ENCODE data around the gene ARHGEF5. TPM values are rescaled to one million over a fixed set of nuclear protein-coding genes. Genes with fewer than 3 reads are reported as not detected.
"Not testable (repeated sequence)": the region's sequence is repeated elsewhere in the genome, so short reads cannot be mapped to it uniquely, and the experiment has no call there.

ARHGEF5 gene
- total RNA-seq, 3 donors from 2014 or later (not counting 1 experiment from before 2014, with no cell fraction given), result 1.2 to 2.1 (median 1.8) TPM

DNA sequence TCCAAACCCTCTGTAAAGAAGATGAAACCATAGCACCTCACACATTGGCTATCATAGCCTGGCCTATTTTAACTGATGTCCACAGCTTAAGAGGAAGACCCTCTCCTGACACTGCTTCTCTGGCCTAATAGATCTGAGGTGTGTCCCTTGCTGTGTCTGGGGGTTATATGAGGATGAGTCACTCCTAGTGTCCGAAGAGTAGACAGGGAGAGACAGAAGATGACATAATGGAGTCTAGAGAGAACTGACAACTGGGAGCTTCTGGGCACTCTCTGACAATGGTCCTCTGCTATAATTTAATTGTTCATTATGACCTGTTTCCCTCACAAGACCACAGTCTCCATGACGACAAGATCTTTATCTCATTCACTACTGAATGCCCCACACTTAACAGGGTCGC is 6.9 kb downstream of the ARHGEF5 start:
- H3K9me3 ChIP-seq (ENCODE audit: control insufficient read depth, insufficient read depth, low read length); intact Hi-C loops (cut with micrococcal nuclease): not testable (repeated sequence)

DNA sequence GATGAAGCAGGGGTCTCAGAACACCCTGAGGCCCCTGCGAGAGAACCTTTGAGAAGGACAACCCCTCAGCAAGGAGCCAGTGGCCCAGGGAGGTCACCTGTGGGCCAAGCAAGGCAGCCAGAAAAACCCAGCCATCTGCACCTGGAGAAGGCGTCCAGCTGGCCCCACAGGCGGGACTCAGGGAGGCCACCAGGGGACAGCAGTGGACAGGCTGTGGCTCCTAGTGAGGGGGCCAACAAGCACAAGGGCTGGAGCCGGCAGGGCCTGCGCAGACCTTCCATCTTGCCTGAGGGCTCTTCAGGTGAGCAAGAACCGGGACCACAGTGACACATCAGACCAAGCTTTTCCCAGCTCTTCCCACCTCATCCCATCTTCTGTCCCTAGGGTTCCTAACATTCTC is 10.3 kb downstream of the ARHGEF5 start:
- H3K4me1 Mint-ChIP-seq; H3K4me3 Mint-ChIP-seq; H3K4me3 ChIP-seq (ENCODE audit: low read length); H3K4me1 ChIP-seq (ENCODE audit: control insufficient read depth, insufficient read depth, low read length); H3K27ac Mint-ChIP-seq; intact Hi-C loops (cut with micrococcal nuclease); H3K27ac ChIP-seq (ENCODE audit: low read length); H3K9me3 ChIP-seq (ENCODE audit: control insufficient read depth, insufficient read depth, low read length); H3K36me3 Mint-ChIP-seq; H3K27me3 Mint-ChIP-seq (ENCODE audit: low read depth in 2 of 2); H3K9me3 Mint-ChIP-seq; H3K27me3 ChIP-seq (ENCODE audit: control insufficient read depth, insufficient read depth, low read length); H3K36me3 ChIP-seq (ENCODE audit: control insufficient read depth, insufficient read depth, low read length); DNase-seq: not testable (repeated sequence)
- ATAC-seq, result peak in 1 of 3 donors; percentile 17
- no CpG with 5 or more reads among the region's 6 CpGs for WGBS (ENCODE audit: insufficient coverage)

More for the DNA sequence above, 6.9 kb downstream of the ARHGEF5 start:
- not testable (repeated sequence) for H3K9me3 Mint-ChIP-seq; H3K27me3 ChIP-seq (ENCODE audit: control insufficient read depth, insufficient read depth, low read length); H3K36me3 Mint-ChIP-seq; H3K27me3 Mint-ChIP-seq (ENCODE audit: low read depth in 2 of 2); H3K27ac Mint-ChIP-seq; H3K4me1 ChIP-seq (ENCODE audit: control insufficient read depth, insufficient read depth, low read length); H3K4me3 ChIP-seq (ENCODE audit: low read length); H3K4me1 Mint-ChIP-seq; DNase-seq; H3K4me3 Mint-ChIP-seq; H3K27ac ChIP-seq (ENCODE audit: low read length); H3K36me3 ChIP-seq (ENCODE audit: control insufficient read depth, insufficient read depth, low read length)
- ATAC-seq, result peak in 2 of 3 donors; percentile 20 to 31
- no CpG with 5 or more reads among the region's 3 CpGs for WGBS (ENCODE audit: insufficient coverage)

DNA sequence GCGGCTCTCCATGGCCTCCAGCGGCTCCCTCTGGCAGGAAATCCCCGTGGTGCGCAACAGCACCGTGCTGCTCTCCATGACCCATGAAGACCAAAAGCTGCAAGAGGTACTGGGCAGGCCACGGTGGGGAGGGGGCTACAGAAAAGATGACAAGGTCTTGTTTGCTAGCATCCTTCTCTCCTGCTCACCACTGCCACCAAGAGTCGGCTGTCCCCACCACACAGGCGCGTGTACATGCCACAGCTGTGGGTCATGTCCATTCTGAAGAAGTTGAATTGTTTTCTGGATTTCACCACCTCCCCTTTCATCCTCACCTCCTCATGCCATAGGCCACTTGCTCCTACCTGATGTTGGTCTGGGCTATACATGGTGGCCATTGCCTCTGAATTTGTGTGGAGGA is 12.0 kb downstream of the ARHGEF5 start:
- DNase-seq; intact Hi-C loops (cut with micrococcal nuclease); H3K4me3 Mint-ChIP-seq; H3K36me3 ChIP-seq (ENCODE audit: control insufficient read depth, insufficient read depth, low read length); H3K9me3 ChIP-seq (ENCODE audit: control insufficient read depth, insufficient read depth, low read length); H3K4me3 ChIP-seq (ENCODE audit: low read length); ATAC-seq; H3K4me1 Mint-ChIP-seq; H3K27ac ChIP-seq (ENCODE audit: low read length); H3K4me1 ChIP-seq (ENCODE audit: control insufficient read depth, insufficient read depth, low read length); H3K27ac Mint-ChIP-seq; H3K36me3 Mint-ChIP-seq; H3K27me3 Mint-ChIP-seq (ENCODE audit: low read depth in 2 of 2); H3K27me3 ChIP-seq (ENCODE audit: control insufficient read depth, insufficient read depth, low read length); H3K9me3 Mint-ChIP-seq: not testable (repeated sequence)
- WGBS (ENCODE audit: insufficient coverage), result no CpG with 5 or more reads among the region's 9 CpGs

DNA sequence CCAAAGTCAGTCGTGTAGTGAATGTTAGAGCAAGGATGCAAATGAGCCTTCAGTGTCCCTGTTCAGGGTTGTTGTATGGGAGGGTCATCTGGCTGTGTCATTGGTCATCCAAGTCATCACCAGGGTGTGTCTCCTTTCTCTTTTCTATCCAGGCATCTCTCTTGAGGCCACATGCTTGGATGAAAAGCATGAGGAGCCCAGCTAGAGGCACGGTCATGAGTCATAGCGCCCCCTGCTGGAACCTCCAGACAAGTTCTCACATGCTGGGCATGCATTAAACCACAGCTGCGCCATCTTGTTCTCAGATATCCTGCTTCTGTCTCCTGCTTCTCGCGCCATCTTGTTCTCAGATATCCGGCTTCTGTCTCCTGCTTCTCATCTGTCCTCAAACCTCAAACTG is 14.0 kb downstream of the ARHGEF5 start:
- H3K27me3 ChIP-seq (ENCODE audit: control insufficient read depth, insufficient read depth, low read length); H3K9me3 ChIP-seq (ENCODE audit: control insufficient read depth, insufficient read depth, low read length); H3K4me1 ChIP-seq (ENCODE audit: control insufficient read depth, insufficient read depth, low read length); H3K27me3 Mint-ChIP-seq (ENCODE audit: low read depth in 2 of 2); H3K4me1 Mint-ChIP-seq; H3K36me3 ChIP-seq (ENCODE audit: control insufficient read depth, insufficient read depth, low read length); H3K9me3 Mint-ChIP-seq; intact Hi-C loops (cut with micrococcal nuclease); H3K4me3 Mint-ChIP-seq; DNase-seq; ATAC-seq; H3K4me3 ChIP-seq (ENCODE audit: low read length); H3K36me3 Mint-ChIP-seq; H3K27ac Mint-ChIP-seq; H3K27ac ChIP-seq (ENCODE audit: low read length): not testable (repeated sequence)
- WGBS (ENCODE audit: insufficient coverage), result no CpG with 5 or more reads among the region's 7 CpGs

DNA sequence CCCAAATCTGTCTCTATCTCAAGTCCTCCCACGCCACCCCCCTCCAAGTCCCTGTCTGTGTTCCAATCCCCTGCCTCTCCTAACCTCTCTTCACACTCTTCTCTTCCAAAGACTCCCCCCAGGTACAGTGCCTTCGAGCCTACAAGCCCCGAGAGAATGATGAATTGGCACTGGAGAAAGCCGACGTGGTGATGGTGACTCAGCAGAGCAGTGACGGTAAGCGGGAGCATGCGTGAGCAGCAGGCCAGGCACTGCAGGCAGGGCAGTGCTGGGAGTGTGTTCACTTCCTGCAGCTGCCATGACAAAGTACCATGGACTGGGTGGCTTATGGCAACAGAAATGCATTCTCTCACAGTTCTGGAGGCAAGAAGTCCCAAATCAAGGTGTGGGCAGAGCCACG is 23.4 kb downstream of the ARHGEF5 start:
- H3K27me3 Mint-ChIP-seq (ENCODE audit: low read depth in 2 of 2), result no peaks in the 10 kb centered on the region
- Histone ChIP-seq H3K4me1 (ENCODE audit: control insufficient read depth, insufficient read depth, low read length) (no peaks in the 10 kb centered on the region), H3K27me3 (ENCODE audit: control insufficient read depth, insufficient read depth, low read length) (no peaks in the 10 kb centered on the region), H3K4me3 (ENCODE audit: low read length) (no peak overlapping the region), H3K36me3 (ENCODE audit: control insufficient read depth, insufficient read depth, low read length) (no peaks in the 10 kb centered on the region), H3K9me3 (ENCODE audit: control insufficient read depth, insufficient read depth, low read length) (no peaks in the 10 kb centered on the region), H3K27ac (ENCODE audit: low read length) (no peak overlapping the region)
- no peaks in the 10 kb centered on the region for H3K4me1 Mint-ChIP-seq
- ATAC-seq (no peak), DNase-seq (no peak)
- intact Hi-C loops (cut with micrococcal nuclease), result no loop called here
- no peak for TF ChIP-seq CTCF (IDR thresholded peaks at IDR 0.05)
- no peaks in the 10 kb centered on the region for H3K9me3 Mint-ChIP-seq
- no peaks in the 10 kb centered on the region for H3K36me3 Mint-ChIP-seq
- 88% methylated on average over 9 of the region's 9 CpGs for WGBS (ENCODE audit: insufficient coverage)
- H3K27ac Mint-ChIP-seq, result no peak overlapping the region
- H3K4me3 Mint-ChIP-seq, result no peak overlapping the region
